Kasumi-1 (cell line): ENCODE results near the gene DTWD2.
A peak's percentile ranks its signal among the peaks of the same experiment; 100 is the strongest.
"Not testable (repeated sequence)": the region's sequence is repeated elsewhere in the genome, so short reads cannot be mapped to it uniquely, and the experiment has no call there.

Experiments
- DNase-seq, 2 experiments: peaks; one replicate each; lab custom pipeline; 2025; lab: John Stamatoyannopoulos, UW

The DTWD2 gene

GRCh38 chr5:118950354-118950753, 38.0 kb downstream of the DTWD2 start:
- not testable (repeated sequence) for DNase-seq

- no peak for DNase-seq
These were observed 42.1 kb downstream of the DTWD2 start for GRCh38 chr5:118946138-118946800.

DNA sequence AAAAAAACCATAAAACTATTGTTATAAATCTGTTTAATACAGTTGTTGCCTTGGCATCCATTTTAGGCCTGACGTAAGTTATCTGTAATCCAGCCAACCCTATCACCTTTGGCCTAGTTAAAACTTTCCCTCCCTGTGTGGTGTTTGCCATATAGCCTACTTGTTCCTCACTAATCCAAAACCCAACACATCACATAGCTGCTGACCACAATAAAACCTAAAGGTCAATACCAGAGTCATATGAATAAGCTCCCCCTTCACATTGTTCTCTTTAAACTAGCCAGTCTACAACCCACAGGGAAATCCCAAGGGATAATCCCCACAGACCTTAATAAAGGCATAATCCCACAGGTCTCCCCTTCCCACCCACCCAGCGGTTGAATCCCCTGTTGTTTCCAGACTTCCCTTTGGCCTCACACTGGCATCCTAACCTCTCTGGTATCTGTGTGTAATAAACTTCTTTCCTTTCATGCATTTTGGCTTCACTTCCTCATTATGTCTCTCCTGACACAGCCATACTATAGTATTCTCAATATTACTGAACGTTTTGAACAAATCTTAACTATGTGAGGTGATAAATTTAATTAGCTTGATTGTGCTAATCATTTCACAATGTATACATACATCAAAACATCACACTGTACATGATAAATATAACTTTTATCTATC, 50.8 kb downstream of the DTWD2 start:
- DNase-seq: peak in 1 of 2 experiments; percentile 7

- DNase-seq: no peak
These were observed 54.6 kb downstream of the DTWD2 start for GRCh38 chr5:118933703-118934102.

GRCh38 chr5:118931564-118931963, 56.8 kb downstream of the DTWD2 start:
- no peak for DNase-seq

GRCh38 chr5:118924006-118924389, 64.3 kb downstream of the DTWD2 start:
- DNase-seq: no peak

GRCh38 chr5:118923295-118924005, 64.9 kb downstream of the DTWD2 start:
- DNase-seq: no peak

- DNase-seq: no peak
These were observed 66.5 kb downstream of the DTWD2 start for GRCh38 chr5:118921866-118922265.

- DNase-seq: no peak
These were observed 69.3 kb downstream of the DTWD2 start for GRCh38 chr5:118919016-118919415.

DNA sequence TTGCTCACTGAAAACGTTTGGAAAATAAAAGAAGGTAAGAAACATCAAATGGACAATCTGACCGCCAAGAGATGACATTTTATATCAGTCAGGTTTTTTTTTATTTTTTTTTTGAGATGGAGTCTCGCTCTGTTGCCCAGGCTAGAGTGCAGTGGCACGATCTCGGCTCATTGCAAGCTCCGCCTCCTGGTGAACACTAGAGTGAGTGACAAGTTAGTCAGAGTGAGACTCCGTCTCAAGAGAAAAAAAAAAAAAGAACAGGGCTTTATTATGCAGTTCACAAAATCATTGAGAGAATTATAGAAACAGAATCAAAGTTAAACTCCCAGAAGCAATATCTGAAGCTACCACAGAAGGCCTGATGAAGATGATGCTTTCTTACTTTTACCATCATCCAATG, 70.1 kb downstream of the DTWD2 start:
- DNase-seq: no peak

- not testable (repeated sequence) for DNase-seq
These were observed 80.8 kb downstream of the DTWD2 start for GRCh38 chr5:118907536-118907935.

DNA sequence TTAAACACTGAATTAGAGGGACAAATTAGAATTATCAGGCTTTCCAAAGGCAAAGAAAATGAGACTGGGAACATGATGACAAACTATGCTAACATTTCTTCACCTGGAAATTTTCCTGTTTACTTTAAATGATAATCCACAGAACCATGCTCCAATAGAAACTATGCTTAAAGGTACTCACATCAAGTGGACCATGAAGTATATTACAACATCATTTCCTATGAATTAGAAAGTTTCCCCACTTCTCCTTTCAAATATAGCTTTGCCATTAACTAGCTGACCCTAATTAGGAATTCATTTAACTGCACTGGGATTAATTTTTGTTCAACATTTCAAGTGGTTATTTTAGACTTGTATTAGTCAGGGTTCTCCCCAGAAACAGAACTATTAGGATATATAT, 81.4 kb downstream of the DTWD2 start:
- no peak for DNase-seq

- no peak for DNase-seq
These were observed 83.2 kb downstream of the DTWD2 start for GRCh38 chr5:118905196-118905595.

- no peak for DNase-seq
These were observed 85.5 kb downstream of the DTWD2 start for GRCh38 chr5:118902656-118903438.

GRCh38 chr5:118894709-118895108, 93.6 kb downstream of the DTWD2 start:
- DNase-seq: no peak

DNA sequence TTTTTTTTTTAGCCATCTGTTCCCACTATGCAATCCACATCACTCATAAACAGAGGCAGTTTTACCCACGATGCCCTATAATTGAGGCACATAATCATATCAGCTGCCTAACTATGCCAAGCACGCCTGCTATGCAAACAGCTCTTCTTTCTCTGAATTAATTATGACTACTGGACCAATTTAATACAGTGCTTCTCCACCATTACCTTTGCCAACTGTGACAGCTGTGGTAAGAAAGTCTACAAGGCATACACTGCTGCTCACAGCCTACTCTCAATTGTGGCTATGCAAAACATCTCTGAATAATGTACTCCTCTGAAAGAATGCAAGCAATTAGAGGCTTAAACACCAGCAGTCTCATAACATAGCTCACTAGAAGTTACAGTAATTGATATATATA, 97.1 kb downstream of the DTWD2 start:
- DNase-seq: no peak

DNA sequence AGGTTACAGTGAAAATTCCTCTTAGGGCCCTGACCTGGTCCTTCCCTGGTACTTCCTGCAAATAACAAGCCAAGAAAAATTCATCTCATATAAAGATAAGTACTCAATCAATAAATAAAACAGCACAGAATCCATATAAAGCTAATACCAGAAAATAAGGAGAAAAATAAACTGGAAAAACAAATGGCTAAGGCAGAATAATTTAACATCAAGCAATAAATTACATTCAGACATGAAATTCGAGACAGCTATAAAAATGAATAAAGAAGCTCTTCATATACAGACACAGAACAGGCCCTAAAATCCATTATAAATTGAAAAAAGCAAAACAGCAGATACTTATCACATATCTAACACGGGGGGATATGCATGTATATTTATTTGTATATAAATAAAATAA, 99.2 kb downstream of the DTWD2 start:
- DNase-seq: no peak

- no peak for DNase-seq
These were observed 99.8 kb downstream of the DTWD2 start for GRCh38 chr5:118888556-118888955.

DNA sequence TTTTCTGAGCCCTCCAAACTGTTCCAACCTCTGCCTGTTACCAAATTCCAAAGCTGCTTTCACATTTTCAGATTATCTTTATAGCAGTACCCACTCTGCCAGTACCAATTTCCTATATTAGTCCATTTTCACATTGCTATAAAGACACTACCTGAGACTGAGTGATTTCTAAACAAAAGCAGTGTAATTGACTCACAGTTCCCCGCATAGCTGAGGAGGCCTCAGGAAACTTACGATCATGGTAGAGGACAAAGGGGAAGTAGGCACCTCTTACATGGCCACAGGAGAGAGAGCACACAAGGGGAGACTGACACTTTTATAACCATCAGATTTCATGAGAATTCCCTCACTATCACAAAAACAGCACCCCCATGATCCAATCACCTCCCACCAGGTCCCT, 105.0 kb downstream of the DTWD2 start:
- DNase-seq: peak; percentile 38 to 49

DNA sequence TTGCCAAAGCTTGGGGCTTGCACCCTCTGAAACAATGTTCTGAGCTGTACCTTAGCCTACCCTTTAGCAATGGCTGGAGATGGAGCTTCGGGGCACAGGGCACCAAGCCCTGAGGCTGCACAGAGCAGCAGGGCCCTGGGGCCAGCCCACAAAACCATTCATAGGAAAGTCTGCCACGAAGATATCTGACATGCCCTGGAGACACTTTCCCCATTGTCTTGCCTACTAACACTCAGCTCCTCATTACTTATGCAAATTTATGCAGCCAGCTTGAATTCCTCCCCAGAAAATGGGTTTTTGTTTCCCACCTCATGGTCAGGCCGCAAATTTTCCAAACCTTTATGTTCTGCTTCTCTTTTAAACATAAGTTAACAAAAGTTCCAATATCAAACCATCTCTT, 105.7 kb downstream of the DTWD2 start:
- no peak for DNase-seq

GRCh38 chr5:118876852-118877251, 111.5 kb downstream of the DTWD2 start:
- not testable (repeated sequence) for DNase-seq

DNA sequence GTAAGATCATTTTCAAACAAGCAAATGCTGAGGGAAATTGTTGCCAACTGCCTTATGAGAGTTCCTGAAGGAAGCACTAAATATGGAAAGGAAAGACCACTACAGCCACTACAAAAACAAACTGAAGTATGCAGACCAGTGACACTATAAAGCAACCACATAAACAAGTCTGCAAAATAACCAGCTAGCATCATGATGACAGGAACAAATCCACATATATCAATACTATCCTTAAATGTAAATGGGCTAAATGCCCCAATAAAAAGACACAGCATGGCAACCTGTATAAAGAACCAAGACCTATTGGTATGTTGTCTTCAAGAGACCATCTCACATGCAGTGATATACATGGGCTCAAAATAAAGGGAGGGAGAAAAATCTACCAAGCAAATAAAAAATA, 113.2 kb downstream of the DTWD2 start:
- no peak for DNase-seq
